SH-SY5Y (cell line): ENCODE results near the gene TP63.

Experiments used
- GATA2 ChIP-seq: IDR thresholded peaks from 2 replicates; pipeline ENCODE4 v1.6.1; 2011; ENCODE audit warnings: mild to moderate bottlenecking, low read depth, low read length
- GATA3 ChIP-seq: IDR thresholded peaks from 2 replicates; pipeline ENCODE4 v1.6.1; 2011; ENCODE audit warnings: low read depth, mild to moderate bottlenecking, low read length, moderate library complexity

DNA sequence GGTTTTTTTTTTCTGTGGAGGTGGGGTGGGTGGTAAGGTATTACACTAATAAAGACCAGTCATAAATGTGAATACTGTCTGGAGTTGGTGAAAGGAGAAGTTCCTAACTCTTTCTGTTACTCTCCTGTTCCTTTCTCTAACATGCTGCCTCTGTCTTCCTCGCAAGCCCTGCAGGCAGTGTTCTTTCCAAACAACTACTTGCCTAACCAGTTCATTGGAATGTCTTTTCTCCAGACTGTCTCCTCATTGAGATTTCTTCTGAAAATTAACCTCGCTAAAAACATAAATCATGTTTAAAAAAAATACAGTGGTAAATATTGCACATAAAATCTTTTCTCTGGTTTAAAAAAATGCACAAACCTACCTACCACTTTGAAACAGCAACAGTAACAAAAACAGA lies 135.2 kb downstream of the TP63 start:
- TF ChIP-seq GATA2 (no peak), GATA3 (no peak)
